NB4 (cell line): ENCODE measurements around the gene UBN2.

Experiments
- MYC ChIP-seq: IDR thresholded peaks from 2 replicates; pipeline ENCODE4 v1.6.1; 2011; ENCODE audit warnings: low read depth, low read length
- POLR2A ChIP-seq: IDR thresholded peaks from 2 replicates; pipeline ENCODE4 v1.6.1; 2011; ENCODE audit warnings: mild to moderate bottlenecking; ENCODE audit not compliant: insufficient read length; ENCODE audit errors: extremely low read depth
- TF ChIP-seq, protein P1 (sequence below): IDR thresholded peaks from one replicate; pipeline ENCODE4 v1.5.1; 2012; ENCODE audit warnings: low read depth, low read length
- TF ChIP-seq, protein P2 (sequence below): IDR thresholded peaks from 2 replicates; pipeline ENCODE4 v1.6.1; 2011; ENCODE audit warnings: low read depth, low read length

DNA sequence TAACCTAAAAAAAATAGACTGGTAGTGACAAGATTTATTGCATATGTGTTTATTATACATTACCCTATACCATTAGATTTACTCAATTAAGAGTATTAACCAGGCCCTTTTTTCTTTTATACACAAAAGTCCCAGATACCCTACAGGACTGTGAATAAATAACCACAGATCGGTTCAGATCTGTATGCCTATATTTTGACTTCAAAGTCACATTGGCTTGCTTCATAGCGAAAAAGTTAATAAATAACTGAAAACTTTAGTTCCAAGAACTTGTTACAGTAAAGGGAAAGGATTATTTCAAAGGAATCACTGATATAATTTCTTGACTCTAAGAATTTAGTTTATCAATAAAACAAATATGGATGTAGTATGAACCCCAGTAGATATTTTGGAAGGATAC is 68.3 kb downstream of the UBN2 start:
- TF ChIP-seq, protein P1, sequence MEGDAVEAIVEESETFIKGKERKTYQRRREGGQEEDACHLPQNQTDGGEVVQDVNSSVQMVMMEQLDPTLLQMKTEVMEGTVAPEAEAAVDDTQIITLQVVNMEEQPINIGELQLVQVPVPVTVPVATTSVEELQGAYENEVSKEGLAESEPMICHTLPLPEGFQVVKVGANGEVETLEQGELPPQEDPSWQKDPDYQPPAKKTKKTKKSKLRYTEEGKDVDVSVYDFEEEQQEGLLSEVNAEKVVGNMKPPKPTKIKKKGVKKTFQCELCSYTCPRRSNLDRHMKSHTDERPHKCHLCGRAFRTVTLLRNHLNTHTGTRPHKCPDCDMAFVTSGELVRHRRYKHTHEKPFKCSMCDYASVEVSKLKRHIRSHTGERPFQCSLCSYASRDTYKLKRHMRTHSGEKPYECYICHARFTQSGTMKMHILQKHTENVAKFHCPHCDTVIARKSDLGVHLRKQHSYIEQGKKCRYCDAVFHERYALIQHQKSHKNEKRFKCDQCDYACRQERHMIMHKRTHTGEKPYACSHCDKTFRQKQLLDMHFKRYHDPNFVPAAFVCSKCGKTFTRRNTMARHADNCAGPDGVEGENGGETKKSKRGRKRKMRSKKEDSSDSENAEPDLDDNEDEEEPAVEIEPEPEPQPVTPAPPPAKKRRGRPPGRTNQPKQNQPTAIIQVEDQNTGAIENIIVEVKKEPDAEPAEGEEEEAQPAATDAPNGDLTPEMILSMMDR = no peak
- TF ChIP-seq POLR2A (no peak), MYC (no peak)
- TF ChIP-seq, protein P2, sequence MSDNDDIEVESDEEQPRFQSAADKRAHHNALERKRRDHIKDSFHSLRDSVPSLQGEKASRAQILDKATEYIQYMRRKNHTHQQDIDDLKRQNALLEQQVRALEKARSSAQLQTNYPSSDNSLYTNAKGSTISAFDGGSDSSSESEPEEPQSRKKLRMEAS = no peak
